HG03108 (cell line): ENCODE data around the gene C2orf68.
"Not testable (repeated sequence)": the region's sequence is repeated elsewhere in the genome, so short reads cannot be mapped to it uniquely, and the experiment has no call there.

Experiments
- ATAC-seq: cut with Tn5 transposase; IDR thresholded peaks from one replicate; pipeline ENCODE4 v1.9.1; 2021; ENCODE audit warnings: moderate library complexity; ENCODE audit not compliant: unreplicated experiment

Gene C2orf68

GRCh38 chr2:85611705-85612587, at the start of gene C2orf68:
Gene C2orf68 (minus strand): TSS chr2:85612066. CDS start chr2:85611984, 82 bp downstream.
- peak; percentile 69 for ATAC-seq

- no peak for ATAC-seq
Measured at GRCh38 chr2:85661139-85661858, 49.4 kb upstream of the C2orf68 start.

GRCh38 chr2:85660725-85661124, 48.9 kb upstream of the C2orf68 start:
- ATAC-seq, result no peak

- ATAC-seq, result not testable (repeated sequence)
Measured at GRCh38 chr2:85660301-85660700, 48.4 kb upstream of the C2orf68 start.

- ATAC-seq, result no peak
Measured at GRCh38 chr2:85659324-85659981, 47.6 kb upstream of the C2orf68 start.

GRCh38 chr2:85657399-85657798, 45.5 kb upstream of the C2orf68 start:
- ATAC-seq, result not testable (repeated sequence)

GRCh38 chr2:85656468-85656867, 44.6 kb upstream of the C2orf68 start:
- no peak for ATAC-seq

GRCh38 chr2:85655961-85656417, 44.1 kb upstream of the C2orf68 start:
- no peak for ATAC-seq

- ATAC-seq, result no peak
Measured at GRCh38 chr2:85653996-85654395, 42.1 kb upstream of the C2orf68 start.

- ATAC-seq, result no peak
Measured at GRCh38 chr2:85652056-85652455, 40.2 kb upstream of the C2orf68 start.

GRCh38 chr2:85651097-85651496, 39.2 kb upstream of the C2orf68 start:
- no peak for ATAC-seq

GRCh38 chr2:85650456-85650855, 38.6 kb upstream of the C2orf68 start:
- no peak for ATAC-seq

- ATAC-seq, result no peak
Measured at GRCh38 chr2:85649201-85650190, 37.6 kb upstream of the C2orf68 start.

- no peak for ATAC-seq
Measured at GRCh38 chr2:85648619-85649018, 36.8 kb upstream of the C2orf68 start.

GRCh38 chr2:85647823-85648526, 36.1 kb upstream of the C2orf68 start:
- peak; percentile 84 for ATAC-seq

GRCh38 chr2:85646166-85646565, 34.3 kb upstream of the C2orf68 start:
- no peak for ATAC-seq

- ATAC-seq, result no peak
Measured at GRCh38 chr2:85644909-85645308, 33.0 kb upstream of the C2orf68 start.

GRCh38 chr2:85642725-85643124, 30.9 kb upstream of the C2orf68 start:
- no peak for ATAC-seq

GRCh38 chr2:85635636-85636035, 23.8 kb upstream of the C2orf68 start:
- no peak for ATAC-seq

GRCh38 chr2:85635011-85635410, 23.1 kb upstream of the C2orf68 start:
- no peak for ATAC-seq
